AG04450 (cell line): ENCODE results near the gene UQCR10. TPM values are rescaled to one million over a fixed set of nuclear protein-coding genes. Genes with fewer than 3 reads are reported as not detected.

Experiments
- CTCF ChIA-PET: fragments of 300-600, 350-600 bp; formaldehyde crosslinking; extraction: SDS; loops from one replicate; lab custom pipeline; 2022; ENCODE audit warnings: antibody characterized with exemption, inconsistent platforms; lab: Charles Lee
- POLR2A ChIA-PET: fragments of 350-600 bp; formaldehyde crosslinking; extraction: SDS; loops from one replicate; lab custom pipeline; 2021; ENCODE audit warnings: antibody characterized with exemption, inconsistent platforms; lab: Yijun Ruan, JAX
- DNase-seq: peaks from one replicate; pipeline ENCODE4 v3.0.0-alpha.2; 2011; ENCODE audit warnings: low read depth, low spot score
- H3K27ac ChIP-seq: one replicate; pipeline ENCODE4 v1.5.1; 2012; ENCODE audit warnings: low read depth, low read length, control low read depth
- H3K27me3 ChIP-seq: one replicate; pipeline ENCODE4 v1.6.0; 2012; ENCODE audit warnings: low read length; ENCODE audit not compliant: control insufficient read depth, insufficient read depth
- H3K4me3 ChIP-seq: 2 replicates; pipeline ENCODE4 v1.5.1; 2011; ENCODE audit warnings: mild to moderate bottlenecking, low read depth, low read length, control low read depth
- H3K9me3 ChIP-seq: 2 replicates; pipeline ENCODE4 v1.5.1; 2012; ENCODE audit warnings: low read length; ENCODE audit not compliant: control insufficient read depth, insufficient read depth
- polyA plus RNA-seq: library from polyadenylated mRNA; depleted of rRNA; stranded (reverse); fragments of >200 nt; gene quantifications from 2 replicates; pipeline ENCODE4 v1.2.3, GENCODE V29; 2011
- TF ChIP-seq, protein P1 (sequence below): IDR thresholded peaks from 2 replicates; pipeline ENCODE4 v1.5.1; 2011; ENCODE audit warnings: low read depth, low read length, control low read depth, inconsistent platforms

UQCR10 gene
- polyA plus RNA-seq, 1 experiment: 170 TPM

DNA sequence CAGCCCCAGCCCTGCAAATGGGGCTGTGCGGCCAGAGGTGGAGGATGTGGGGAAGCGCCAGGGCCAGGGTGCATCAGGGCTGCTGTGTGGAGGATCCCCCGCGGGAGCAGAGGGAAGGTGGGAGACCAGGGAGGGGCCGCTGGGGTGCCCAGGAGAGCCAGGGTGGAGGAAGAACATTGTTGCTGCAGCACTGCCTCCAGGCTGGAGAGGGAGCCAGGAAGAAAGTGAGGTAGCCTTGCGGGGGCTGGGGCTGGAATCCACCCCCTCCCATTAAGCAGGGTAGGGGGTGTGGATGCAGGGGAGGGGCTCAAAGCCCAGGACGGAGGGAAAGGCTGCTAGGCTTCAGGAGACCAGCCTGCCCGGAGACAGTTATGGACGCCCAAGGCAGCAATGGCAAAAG lies 32.3 kb upstream of the UQCR10 start:
- POLR2A ChIA-PET: no interaction called here
- Histone ChIP-seq H3K9me3 (no peaks in the 10 kb centered on the region; the same call in 1 of the 2 replicates), H3K27ac (no peak overlapping the region), H3K4me3 (no peak overlapping the region), H3K27me3 (no peaks in the 10 kb centered on the region)
- DNase-seq: no peak
- TF ChIP-seq, protein P1, sequence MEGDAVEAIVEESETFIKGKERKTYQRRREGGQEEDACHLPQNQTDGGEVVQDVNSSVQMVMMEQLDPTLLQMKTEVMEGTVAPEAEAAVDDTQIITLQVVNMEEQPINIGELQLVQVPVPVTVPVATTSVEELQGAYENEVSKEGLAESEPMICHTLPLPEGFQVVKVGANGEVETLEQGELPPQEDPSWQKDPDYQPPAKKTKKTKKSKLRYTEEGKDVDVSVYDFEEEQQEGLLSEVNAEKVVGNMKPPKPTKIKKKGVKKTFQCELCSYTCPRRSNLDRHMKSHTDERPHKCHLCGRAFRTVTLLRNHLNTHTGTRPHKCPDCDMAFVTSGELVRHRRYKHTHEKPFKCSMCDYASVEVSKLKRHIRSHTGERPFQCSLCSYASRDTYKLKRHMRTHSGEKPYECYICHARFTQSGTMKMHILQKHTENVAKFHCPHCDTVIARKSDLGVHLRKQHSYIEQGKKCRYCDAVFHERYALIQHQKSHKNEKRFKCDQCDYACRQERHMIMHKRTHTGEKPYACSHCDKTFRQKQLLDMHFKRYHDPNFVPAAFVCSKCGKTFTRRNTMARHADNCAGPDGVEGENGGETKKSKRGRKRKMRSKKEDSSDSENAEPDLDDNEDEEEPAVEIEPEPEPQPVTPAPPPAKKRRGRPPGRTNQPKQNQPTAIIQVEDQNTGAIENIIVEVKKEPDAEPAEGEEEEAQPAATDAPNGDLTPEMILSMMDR: no peak
- CTCF ChIA-PET: interaction anchor here (0.5 kb wide), 1 partner anchor 102 kb away, joined by 5 read pairs; no protein-coding TSS in a partner anchor

DNA sequence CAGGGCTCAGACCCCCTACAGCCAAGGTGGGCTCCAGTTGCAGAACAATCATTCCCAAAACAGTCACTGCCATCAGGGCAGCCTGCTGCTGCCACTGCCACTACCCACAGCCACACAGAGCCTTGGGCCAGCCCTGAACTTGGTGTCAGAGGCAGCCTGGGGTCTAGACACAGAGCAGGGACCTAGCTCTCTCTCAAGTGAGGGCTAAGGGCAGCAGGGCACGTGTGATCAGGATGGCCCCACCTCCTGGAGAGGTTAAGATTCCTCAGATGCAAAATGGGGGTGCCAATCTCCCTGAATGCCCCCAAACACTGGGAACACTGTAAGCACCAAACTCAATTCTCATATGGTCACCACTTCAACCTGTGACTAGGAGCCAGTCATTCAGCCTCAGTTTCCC lies 31.8 kb upstream of the UQCR10 start:
- Histone ChIP-seq H3K4me3 (no peak overlapping the region), H3K27ac (no peak overlapping the region), H3K9me3 (no peaks in the 10 kb centered on the region; the same call in 1 of the 2 replicates), H3K27me3 (no peaks in the 10 kb centered on the region)
- TF ChIP-seq, protein P1: no peak
- no peak for DNase-seq
- CTCF ChIA-PET: no interaction called here
- POLR2A ChIA-PET: no interaction called here

DNA sequence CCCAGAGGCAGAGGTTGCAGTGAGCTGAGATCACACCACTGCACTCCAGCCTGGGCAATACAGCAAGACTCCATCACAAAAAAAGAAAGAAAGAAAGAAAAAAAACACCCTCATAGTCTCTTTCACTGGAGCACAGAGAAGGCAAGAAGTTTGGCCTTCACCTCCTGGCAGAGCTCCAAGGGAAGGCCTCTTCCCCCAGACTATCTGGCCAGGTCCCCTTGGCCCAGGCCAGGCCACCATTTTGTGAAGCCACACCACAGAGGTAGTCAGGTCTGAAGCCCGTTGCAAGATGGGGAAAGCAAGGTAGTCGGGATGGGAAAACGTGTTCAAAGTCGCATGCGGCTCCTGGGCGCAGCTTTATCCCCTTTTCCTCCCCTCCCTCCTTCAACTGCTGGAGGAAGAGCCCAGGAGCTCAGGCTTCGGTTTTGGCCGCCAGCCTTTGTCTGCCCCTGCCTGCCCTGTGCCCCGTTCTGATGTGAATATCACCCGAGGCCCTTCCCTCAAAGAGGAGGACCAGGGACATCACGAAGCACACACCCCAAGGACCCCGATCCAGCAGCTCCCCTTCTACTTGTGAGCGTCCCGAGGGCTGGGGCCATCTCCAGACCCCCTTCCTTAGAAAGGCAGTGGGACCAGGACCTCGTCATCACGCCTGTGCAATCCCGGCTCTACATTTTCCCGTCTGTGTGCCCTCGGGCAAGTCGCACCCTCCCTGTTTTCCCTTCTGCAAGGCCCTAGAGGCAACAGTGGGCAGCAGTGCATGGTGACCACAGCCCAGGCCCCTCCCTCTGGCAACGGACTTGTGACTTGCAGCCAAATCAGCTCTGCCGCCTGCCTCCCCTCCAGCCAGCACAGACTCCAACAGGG lies 29.7 kb upstream of the UQCR10 start:
- Histone ChIP-seq H3K4me3 (no peak overlapping the region), H3K9me3 (no peaks in the 10 kb centered on the region; the same call in 1 of the 2 replicates), H3K27me3 (no peaks in the 10 kb centered on the region), H3K27ac (no peak overlapping the region)
- DNase-seq: no peak
- TF ChIP-seq, protein P1: no peak
- POLR2A ChIA-PET: no interaction called here
- CTCF ChIA-PET: no interaction called here

DNA sequence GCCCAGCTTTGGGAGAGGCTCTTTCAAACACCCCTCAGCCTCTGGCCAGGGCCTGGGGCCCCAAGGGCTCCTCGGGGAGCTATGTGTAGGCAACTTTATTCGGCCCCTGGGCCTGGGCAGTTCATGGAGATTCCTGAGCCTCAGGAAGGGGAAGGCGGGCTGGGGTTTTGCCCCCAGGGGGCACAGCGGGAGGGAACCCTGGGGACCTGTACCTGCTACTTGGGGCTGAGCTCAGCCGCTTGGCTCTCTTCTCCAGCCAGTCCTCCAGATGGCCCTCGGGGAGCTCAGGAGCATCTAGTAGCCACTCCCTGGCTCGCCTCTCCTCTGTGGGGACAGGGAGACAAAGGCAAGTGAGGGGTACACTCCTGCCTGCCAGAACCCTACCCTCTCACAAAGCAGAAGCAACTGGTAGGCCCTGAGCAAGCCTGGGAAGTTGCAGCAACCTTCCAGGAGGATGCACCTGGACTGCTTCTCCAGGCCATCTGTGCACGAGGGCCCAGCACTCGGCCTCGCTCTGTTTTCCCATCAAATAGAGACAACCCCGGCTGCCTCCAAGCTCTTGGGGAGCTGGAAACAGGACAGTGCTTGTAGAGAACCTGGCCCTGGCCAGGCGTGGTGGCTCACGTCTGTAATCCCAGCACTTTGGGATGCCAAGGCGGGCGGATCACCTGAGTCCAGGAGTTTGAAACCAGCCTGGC lies 28.9 kb upstream of the UQCR10 start:
- H3K9me3 ChIP-seq: no peaks in the 10 kb centered on the region; the same call in 1 of the 2 replicates
- no peak overlapping the region for H3K4me3 ChIP-seq
- no peaks in the 10 kb centered on the region for H3K27me3 ChIP-seq
- TF ChIP-seq, protein P1: no peak
- POLR2A ChIA-PET: no interaction called here
- CTCF ChIA-PET: no interaction called here
- no peak for DNase-seq
- no peak overlapping the region for H3K27ac ChIP-seq

DNA sequence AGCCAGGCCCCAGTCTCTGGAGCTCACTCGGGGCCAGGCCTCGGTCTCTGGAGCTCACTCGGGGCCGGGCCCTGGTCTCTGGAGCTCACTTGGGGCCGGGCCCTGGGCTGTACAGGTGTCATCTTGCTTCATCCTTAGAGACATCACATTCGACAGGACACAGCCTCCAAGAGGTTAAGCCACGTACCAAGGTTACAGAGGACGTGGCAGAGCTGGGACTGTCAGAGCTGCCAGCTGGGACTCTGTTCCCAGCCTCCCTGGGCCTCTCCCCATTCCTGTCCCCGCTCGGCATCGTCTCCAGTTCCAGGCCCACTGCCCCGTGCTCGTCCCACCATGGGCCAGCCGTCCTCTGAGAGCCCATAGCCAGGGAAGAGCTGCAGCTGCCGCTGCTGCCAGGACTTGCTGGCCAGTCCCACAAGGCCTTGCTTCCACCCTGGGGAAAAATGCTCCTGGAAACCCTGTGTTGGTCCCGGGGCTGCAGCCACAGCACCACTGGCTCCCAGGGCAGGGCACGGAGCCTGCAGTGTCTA lies 27.8 kb upstream of the UQCR10 start:
- ChIA-PET CTCF (no interaction called here), POLR2A (no interaction called here)
- H3K9me3 ChIP-seq: no peaks in the 10 kb centered on the region; the same call in 1 of the 2 replicates
- H3K4me3 ChIP-seq: no peak overlapping the region
- H3K27me3 ChIP-seq: no peaks in the 10 kb centered on the region
- no peak for DNase-seq
- TF ChIP-seq, protein P1: no peak
- H3K27ac ChIP-seq: no peak overlapping the region
